ENCODE measurements around the gene PCDHGB6.
"Not testable (repeated sequence)": the region's sequence is repeated elsewhere in the genome, so short reads cannot be mapped to it uniquely, and the experiment has no call there.

PCDHGB6 gene

GRCh38 chr5:141430332-141431113, 22.7 kb downstream of the PCDHGB6 start, which contains the start of gene PCDHGA12:
TSS of gene PCDHGA12 (plus strand) at chr5:141430507. CDS start at chr5:141430760, 253 bp downstream.
- peak; percentile 75 for TF ChIP-seq CTCF (IDR thresholded peaks at IDR 0.05; ENCODE audit: insufficient read depth, low read depth, low read length, missing control alignments)
- peak; percentile 91 for DNase-seq (ENCODE audit: low read depth)
- peak within 1 kb of the TSS; percentile 79 for H3K4me3 ChIP-seq (ENCODE audit: low read depth, low read length)

- no peak for TF ChIP-seq CTCF (IDR thresholded peaks at IDR 0.05; ENCODE audit: insufficient read depth, low read depth, low read length, missing control alignments)
- H3K4me3 ChIP-seq (ENCODE audit: low read depth, low read length) = peak overlapping the region; percentile 79
- peak; percentile 76 for DNase-seq (ENCODE audit: low read depth)
Measured at GRCh38 chr5:141431286-141431685, 23.5 kb downstream of the PCDHGB6 start.

- DNase-seq (ENCODE audit: low read depth); H3K4me3 ChIP-seq (ENCODE audit: low read depth, low read length): not testable (repeated sequence)
Measured at GRCh38 chr5:141432308-141432707, 24.5 kb downstream of the PCDHGB6 start.

- DNase-seq (ENCODE audit: low read depth); H3K4me3 ChIP-seq (ENCODE audit: low read depth, low read length): not testable (repeated sequence)
Measured at GRCh38 chr5:141432726-141433125, 24.9 kb downstream of the PCDHGB6 start.

- no peak for TF ChIP-seq CTCF (IDR thresholded peaks at IDR 0.05; ENCODE audit: insufficient read depth, low read depth, low read length, missing control alignments)
- no peak overlapping the region for H3K4me3 ChIP-seq (ENCODE audit: low read depth, low read length)
- no peak for DNase-seq (ENCODE audit: low read depth)
Measured at GRCh38 chr5:141434006-141434405, 26.2 kb downstream of the PCDHGB6 start.

- H3K4me3 ChIP-seq (ENCODE audit: low read depth, low read length) = no peak overlapping the region
- no peak for TF ChIP-seq CTCF (IDR thresholded peaks at IDR 0.05; ENCODE audit: insufficient read depth, low read depth, low read length, missing control alignments)
- no peak for DNase-seq (ENCODE audit: low read depth)
Measured at GRCh38 chr5:141437221-141437620, 29.4 kb downstream of the PCDHGB6 start.

GRCh38 chr5:141439411-141440141, 31.8 kb downstream of the PCDHGB6 start:
- no peak for TF ChIP-seq CTCF (IDR thresholded peaks at IDR 0.05; ENCODE audit: insufficient read depth, low read depth, low read length, missing control alignments)
- no peak for DNase-seq (ENCODE audit: low read depth)
- H3K4me3 ChIP-seq (ENCODE audit: low read depth, low read length) = no peak overlapping the region
